Stomach (tissue), 19 donors: ENCODE data around the gene IMP4. TPM values are rescaled to one million over a fixed set of nuclear protein-coding genes. Genes with fewer than 3 reads are reported as not detected.

ENCODE experiments used
- DNase-seq, 2 donors: peaks; one replicate each; pipeline versions ENCODE4 v3.0.0 to v3.0.0-alpha.2; 2013 to 2019
- H3K27ac ChIP-seq, 5 donors: fragments of 200-600 bp in 4 of 5; sonication (generic) in 4 of 5; one replicate each; pipeline ENCODE4 v1.5.1; 2013 to 2019; ENCODE audit warnings: mild to moderate bottlenecking in 1 of 5, moderate library complexity in 1 of 5
- H3K27me3 ChIP-seq, 3 donors: fragments of 200-600 bp; sonication (generic); one replicate each; pipeline ENCODE4 v1.5.1; 2017 to 2019; ENCODE audit warnings: mixed run types in 1 of 3
- H3K36me3 ChIP-seq, 4 donors: fragments of 200-600 bp; sonication (generic); 1 replicate in 3 of 4; 2 replicates in 1 of 4; pipeline ENCODE4 v1.5.1; 2016 to 2019
- H3K4me1 ChIP-seq, 4 donors: fragments of 200-600 bp; sonication (generic); one replicate each; pipeline ENCODE4 v1.5.1; 2016 to 2019
- H3K4me3 ChIP-seq, 4 donors: fragments of 200-600 bp; sonication (generic) in 3 of 4; one replicate each; pipeline ENCODE4 v1.5.1; 2016 to 2019; ENCODE audit warnings: mild to moderate bottlenecking in 1 of 4
- H3K9me3 ChIP-seq, 4 donors: fragments of 200-600 bp; sonication (generic); one replicate each; pipeline ENCODE4 v1.5.1; 2016 to 2019
- CTCF ChIP-seq, 7 experiments: fragments of 450-650 bp in 4 of 7; fragments of 200-600 bp in 3 of 7; sonication (generic) in 3 of 7; IDR thresholded peaks; one replicate each; pipeline ENCODE4 v1.5.1; 2016 to 2019; ENCODE audit warnings: antibody characterized with exemption in 7 of 7, control low read depth in 2 of 7, mild to moderate bottlenecking in 1 of 7
- EP300 ChIP-seq: sonication (generic); formaldehyde crosslinking; IDR thresholded peaks from one replicate; pipeline ENCODE4 v1.6.1; 2017; ENCODE audit warnings: antibody characterized with exemption
- POLR2A ChIP-seq, 4 donors: fragments of 450-650 bp; IDR thresholded peaks; one replicate each; pipeline ENCODE4 v1.6.1; 2016; ENCODE audit warnings: antibody characterized with exemption in 4 of 4, control low read depth in 2 of 4, mild to moderate bottlenecking in 1 of 4, moderate library complexity in 1 of 4
- POLR2AphosphoS5 ChIP-seq, 3 donors: sonication (generic); formaldehyde crosslinking; IDR thresholded peaks; one replicate each; pipeline ENCODE4 v1.6.1; 2016; ENCODE audit warnings: antibody characterized with exemption in 3 of 3
- WGBS, 5 donors: extraction: QIAGEN DNeasy Blood & Tissue Kit in 3 of 5; methylation state at CpG; one replicate each; pipeline versions ENCODE4 v1.1.5 to v1.1.7; 2013 to 2018; 5-methylcytosine and 5-hydroxymethylcytosine counted together
- intact Hi-C: fragments of 100-400 bp; cut with DNase I; formaldehyde crosslinking; loops from one replicate; pipeline ENCODE4 v1.15.1; 2023; ENCODE audit warnings: low total_unique reads
- long read RNA-seq, 10 donors: transcript quantifications; one replicate each; lab custom pipeline, GENCODE V29; 2026
- polyA plus RNA-seq, 3 donors: library from polyadenylated mRNA; stranded (reverse); fragments of 200-250 nt; gene quantifications; one replicate each; pipeline ENCODE4 v1.2.3, GENCODE V29; 2013
- total RNA-seq, 5 donors: library from RNA; depleted of rRNA; stranded (reverse); fragments of >200 nt; gene quantifications; one replicate each; pipeline versions ENCODE4 v1.1.0 to v1.2.3, GENCODE V29; 2014 to 2016
- donor health status: healthy with polysubstance abuse.
- donor health status: Bipolar disorder and iron deficiency.
- donor health status: healthy.

The IMP4 gene
- total RNA-seq (10 to 100 TPM; 14.2 to 88.7 (median 43.7) TPM), polyA plus RNA-seq (100 to 1,000 TPM in 1 of 3 donors, 10 to 100 TPM in 2; 84.4 to 128 (median 85.5) TPM)
- long read RNA-seq, donor 1, partial matches to known transcripts: 0 of 5 reads
- long read RNA-seq, donor 1, other reads (novel, unspliced or antisense): 0 of 5 reads
- long read RNA-seq, donor 2, partial matches to known transcripts: 0 of 6 reads
- long read RNA-seq, donor 2, other reads (novel, unspliced or antisense): 0 of 6 reads
- long read RNA-seq, donor 3, partial matches to known transcripts: 0 of 2 reads
- long read RNA-seq, donor 3, other reads (novel, unspliced or antisense): 0 of 2 reads
- long read RNA-seq, donor 4, partial matches to known transcripts: 0 of 1 reads
- long read RNA-seq, donor 4, other reads (novel, unspliced or antisense): 0 of 1 reads
- long read RNA-seq, donor 5, partial matches to known transcripts: 0 of 7 reads
- long read RNA-seq, donor 5, other reads (novel, unspliced or antisense): 0 of 7 reads
- long read RNA-seq, donor 6: 0 reads
- long read RNA-seq, donor 7, transcript IMP4-201 (9 exons, 1,740 nt): major isoform, 9 of 14 reads
- long read RNA-seq, donor 7, partial matches to known transcripts: 0 of 14 reads
- long read RNA-seq, donor 7, other reads (novel, unspliced or antisense): 0 of 14 reads
- long read RNA-seq, donor 8, transcript IMP4-201 (9 exons, 1,740 nt): major isoform, 8 of 13 reads
- long read RNA-seq, donor 8, partial matches to known transcripts: 0 of 13 reads
- long read RNA-seq, donor 8, other reads (novel, unspliced or antisense): 0 of 13 reads
- long read RNA-seq, donor 9, transcript IMP4-201 (9 exons, 1,740 nt): major isoform, 7 of 8 reads
- long read RNA-seq, donor 9, partial matches to known transcripts: 0 of 8 reads
- long read RNA-seq, donor 9, other reads (novel, unspliced or antisense): 0 of 8 reads
- long read RNA-seq, donor 10, partial matches to known transcripts: 0 of 5 reads
- long read RNA-seq, donor 10, other reads (novel, unspliced or antisense): 0 of 5 reads

GRCh38 chr2:130342533-130343275 is at the start of gene IMP4:
Gene IMP4 (plus strand): TSS chr2:130342897. CDS start chr2:130342933, 36 bp downstream.
- peak; percentile 97 to 100 for DNase-seq
- peaks cover 18 to 36% (median 27%) of the 10 kb centered on the region in 4 donors for H3K4me1 ChIP-seq
- intact Hi-C loops: no loop called here
- no peaks in the 10 kb centered on the region for H3K27me3 ChIP-seq
- TF ChIP-seq CTCF (IDR thresholded peaks at IDR 0.05) (peak in 4 of 7 experiments; percentile 9 to 28 (median 24)), POLR2A (IDR thresholded peaks at IDR 0.05) (peak in 1 of 4 donors; percentile 3), POLR2AphosphoS5 (IDR thresholded peaks at IDR 0.05) (peak; percentile 74 to 95 (median 80)), EP300 (no peak)
- H3K4me3 ChIP-seq: peak within 1 kb of the TSS; percentile 73 to 98 (median 88)
- no peaks in the 10 kb centered on the region for H3K9me3 ChIP-seq
- peak within 1 kb of the TSS; percentile 91 to 96 (median 92) for H3K27ac ChIP-seq
- peaks cover 41 to 65% (median 61%) of the 10 kb centered on the region in 4 donors for H3K36me3 ChIP-seq
- WGBS, 5 donors: 0% methylated on average over 38 to 60 of the region's 60 CpGs

GRCh38 chr2:130300258-130300969 is 42.3 kb upstream of the IMP4 start:
- no peak overlapping the region for H3K4me3 ChIP-seq
- no peak for TF ChIP-seq EP300
- TF ChIP-seq POLR2A (IDR thresholded peaks at IDR 0.05): no peak
- no peak for TF ChIP-seq CTCF (IDR thresholded peaks at IDR 0.05)
- no peak for TF ChIP-seq POLR2AphosphoS5 (IDR thresholded peaks at IDR 0.05)
- no peaks in the 10 kb centered on the region for H3K4me1 ChIP-seq
- peaks cover 0 to 40% (median 0%) of the 10 kb centered on the region in 3 donors for H3K27me3 ChIP-seq
- H3K36me3 ChIP-seq: no peaks in the 10 kb centered on the region
- DNase-seq: no peak
- no peak overlapping the region for H3K27ac ChIP-seq
- H3K9me3 ChIP-seq: no peaks in the 10 kb centered on the region
- 69 to 76% (median 74%) methylated on average over 22 of the region's 22 CpGs for WGBS, 5 donors
- intact Hi-C loops: no loop called here

- Histone ChIP-seq H3K9me3 (no peaks in the 10 kb centered on the region), H3K4me1 (no peaks in the 10 kb centered on the region), H3K27me3 (peaks cover 0 to 39% (median 0%) of the 10 kb centered on the region in 3 donors), H3K4me3 (no peak overlapping the region), H3K36me3 (no peaks in the 10 kb centered on the region), H3K27ac (no peak overlapping the region)
- DNase-seq: no peak
- TF ChIP-seq POLR2AphosphoS5 (IDR thresholded peaks at IDR 0.05): no peak
- no peak for TF ChIP-seq EP300
- TF ChIP-seq CTCF (IDR thresholded peaks at IDR 0.05): no peak
- no peak for TF ChIP-seq POLR2A (IDR thresholded peaks at IDR 0.05)
- WGBS, 5 donors: 90 to 95% (median 93%) methylated on average over 13 of the region's 13 CpGs
- intact Hi-C loops: no loop called here
Observed at GRCh38 chr2:130300970-130301348, 41.7 kb upstream of the IMP4 start.
